Activated CD4-positive, alpha-beta T cell treated with anti-CD3 and anti-CD28 coated beads, Interleukin-2, amount 10 ng/mL, durations not matched to agents 24 days and 14 days (primary cell): Measurements from ENCODE around the gene RDH8. TPM values are rescaled to one million over a fixed set of nuclear protein-coding genes. Genes with fewer than 3 reads are reported as not detected.

Source experiments
- DNase-seq: peaks from one replicate; pipeline ENCODE4 v3.0.0; 2022
- H3K27ac Mint-ChIP-seq: one replicate; pipeline ENCODE4 v1.8.0; 2022; ENCODE audit warnings: mild to moderate bottlenecking, mixed read lengths
- H3K27me3 Mint-ChIP-seq: one replicate; pipeline ENCODE4 v1.8.0; 2022; ENCODE audit warnings: mixed read lengths
- H3K36me3 Mint-ChIP-seq: one replicate; pipeline ENCODE4 v1.8.0; 2022; ENCODE audit warnings: low read depth, mild to moderate bottlenecking, mixed read lengths
- H3K4me1 Mint-ChIP-seq: one replicate; pipeline ENCODE4 v1.8.0; 2021; ENCODE audit warnings: mixed read lengths
- H3K4me3 Mint-ChIP-seq: one replicate; pipeline ENCODE4 v1.8.0; 2022; ENCODE audit warnings: mild to moderate bottlenecking, moderate library complexity, mixed read lengths
- H3K9me3 Mint-ChIP-seq: one replicate; pipeline ENCODE4 v1.8.0; 2021; ENCODE audit warnings: mixed read lengths
- intact Hi-C: fragments of 100-400 bp; cut with micrococcal nuclease; formaldehyde crosslinking; loops from one replicate; pipeline ENCODE4 v1.15.1; 2023
- total RNA-seq: library from RNA; stranded (reverse); gene quantifications from 2 replicates; pipeline ENCODE4 v1.2.3, GENCODE V29; 2022

Gene RDH8
- total RNA-seq, 1 donor from 2014 or later = not detected

DNA sequence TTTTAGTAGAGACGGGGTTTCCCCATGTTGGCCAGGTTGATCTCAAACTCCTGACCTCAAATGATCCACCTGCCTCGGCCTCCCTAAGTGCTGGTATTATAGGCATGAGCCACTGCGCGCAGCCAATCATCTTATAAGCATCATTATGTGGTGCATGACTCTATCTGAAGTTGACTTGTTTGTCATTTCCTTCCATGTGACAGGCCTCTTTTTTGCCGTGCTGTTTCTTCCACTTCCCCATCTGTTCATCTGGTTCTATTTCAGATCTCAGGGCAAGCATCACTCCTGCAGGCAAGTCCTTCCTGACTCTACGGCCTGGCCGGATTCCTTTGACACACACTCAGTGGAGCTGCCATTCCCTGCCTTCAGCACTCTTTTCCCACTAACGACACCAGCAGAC lies 18.2 kb upstream of the RDH8 start:
- intact Hi-C loops = no loop called here
- peaks cover 13% of the 10 kb centered on the region for H3K27me3 Mint-ChIP-seq
- H3K9me3 Mint-ChIP-seq = no peaks in the 10 kb centered on the region
- no peak overlapping the region for H3K4me3 Mint-ChIP-seq
- H3K27ac Mint-ChIP-seq = no peak overlapping the region
- no peaks in the 10 kb centered on the region for H3K36me3 Mint-ChIP-seq
- no peak for DNase-seq
- H3K4me1 Mint-ChIP-seq = peaks cover 2% of the 10 kb centered on the region

DNA sequence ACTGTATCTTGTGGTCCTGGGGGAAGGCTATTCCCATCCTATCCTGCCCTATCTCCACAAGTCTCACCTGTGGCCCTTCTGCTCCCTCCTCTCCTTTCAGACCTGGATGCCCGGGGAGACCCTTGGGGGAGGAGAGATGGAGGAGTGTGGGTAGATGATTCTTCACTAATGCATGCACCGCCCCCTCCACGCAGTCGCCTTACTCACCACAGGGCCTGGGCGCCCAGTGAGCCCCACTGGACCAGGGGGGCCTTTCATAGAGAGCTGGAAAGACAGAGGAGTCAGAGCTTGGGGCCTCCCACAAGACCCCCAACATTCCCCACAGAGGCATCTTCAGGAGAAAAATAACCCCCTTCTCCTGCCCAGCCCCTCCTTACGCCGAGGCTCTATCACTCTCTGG lies 17.3 kb upstream of the RDH8 start:
- no peak overlapping the region for H3K4me3 Mint-ChIP-seq
- H3K9me3 Mint-ChIP-seq = no peaks in the 10 kb centered on the region
- peaks cover 3% of the 10 kb centered on the region for H3K4me1 Mint-ChIP-seq
- H3K36me3 Mint-ChIP-seq = no peaks in the 10 kb centered on the region
- intact Hi-C loops = no loop called here
- peaks cover 17% of the 10 kb centered on the region for H3K27me3 Mint-ChIP-seq
- DNase-seq = no peak
- H3K27ac Mint-ChIP-seq = no peak overlapping the region

DNA sequence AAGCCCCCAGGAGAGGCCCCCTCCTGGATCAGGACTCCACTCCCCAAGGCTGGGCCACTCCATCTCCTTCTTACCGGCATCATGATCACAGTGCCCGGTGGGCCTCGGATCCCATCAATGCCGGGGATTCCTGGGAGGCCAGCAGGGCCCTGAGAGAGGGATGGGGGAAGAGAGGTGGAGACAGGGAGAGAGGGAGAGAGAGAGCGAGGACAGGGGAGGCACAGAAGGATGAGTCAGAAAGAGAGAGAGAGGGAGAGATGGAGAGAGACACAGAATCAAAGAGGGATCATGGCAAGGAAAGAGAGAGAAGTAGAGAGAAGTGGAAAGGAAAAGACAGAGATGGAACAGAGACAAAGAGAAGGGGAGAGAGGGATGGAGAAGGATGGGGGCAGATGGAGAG lies 16.7 kb upstream of the RDH8 start:
- H3K36me3 Mint-ChIP-seq = no peaks in the 10 kb centered on the region
- H3K4me3 Mint-ChIP-seq = no peak overlapping the region
- no peaks in the 10 kb centered on the region for H3K9me3 Mint-ChIP-seq
- H3K4me1 Mint-ChIP-seq = peaks cover 3% of the 10 kb centered on the region
- intact Hi-C loops = no loop called here
- peaks cover 17% of the 10 kb centered on the region for H3K27me3 Mint-ChIP-seq
- no peak overlapping the region for H3K27ac Mint-ChIP-seq
- no peak for DNase-seq

DNA sequence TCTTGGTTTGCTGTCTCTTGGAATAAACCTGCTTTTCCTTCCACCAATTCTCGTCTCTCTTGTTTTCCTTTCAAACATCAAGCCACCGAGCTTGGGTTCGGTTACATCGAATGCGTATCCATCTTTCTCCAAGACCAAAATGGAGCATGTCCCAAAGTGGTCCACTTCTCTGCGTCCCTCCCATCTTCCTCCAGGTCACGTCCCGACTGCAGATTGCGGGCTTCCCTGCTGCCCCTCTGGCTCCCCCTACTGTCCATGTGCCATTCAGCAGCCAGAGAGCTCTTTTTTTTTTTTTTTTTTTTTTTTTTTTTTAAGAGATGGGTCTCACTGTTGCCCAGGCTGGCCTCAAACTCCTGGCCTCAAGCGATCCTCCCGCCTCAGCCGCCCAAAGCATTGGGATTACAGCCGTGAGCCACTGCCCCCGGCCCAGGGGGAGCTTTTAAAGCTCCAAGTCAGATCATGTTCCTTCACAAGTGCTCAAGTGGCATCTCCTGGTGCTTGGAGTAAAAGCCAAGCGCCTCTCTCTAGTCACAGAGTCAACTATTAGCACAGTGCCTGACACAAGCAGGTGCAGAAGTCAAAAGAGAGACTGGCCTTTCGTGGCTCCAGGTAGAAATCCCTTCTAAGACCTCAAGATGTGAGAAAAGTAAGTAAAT lies 13.0 kb upstream of the RDH8 start:
- H3K4me1 Mint-ChIP-seq = peaks cover 6% of the 10 kb centered on the region
- no peaks in the 10 kb centered on the region for H3K36me3 Mint-ChIP-seq
- H3K27me3 Mint-ChIP-seq = peaks cover 17% of the 10 kb centered on the region
- no peak overlapping the region for H3K4me3 Mint-ChIP-seq
- no peak overlapping the region for H3K27ac Mint-ChIP-seq
- peak; percentile 89 for DNase-seq
- no peaks in the 10 kb centered on the region for H3K9me3 Mint-ChIP-seq
- intact Hi-C loops = loop anchor here (1.0 kb wide), 1 partner anchor 66 kb away; no protein-coding TSS in a partner anchor

DNA sequence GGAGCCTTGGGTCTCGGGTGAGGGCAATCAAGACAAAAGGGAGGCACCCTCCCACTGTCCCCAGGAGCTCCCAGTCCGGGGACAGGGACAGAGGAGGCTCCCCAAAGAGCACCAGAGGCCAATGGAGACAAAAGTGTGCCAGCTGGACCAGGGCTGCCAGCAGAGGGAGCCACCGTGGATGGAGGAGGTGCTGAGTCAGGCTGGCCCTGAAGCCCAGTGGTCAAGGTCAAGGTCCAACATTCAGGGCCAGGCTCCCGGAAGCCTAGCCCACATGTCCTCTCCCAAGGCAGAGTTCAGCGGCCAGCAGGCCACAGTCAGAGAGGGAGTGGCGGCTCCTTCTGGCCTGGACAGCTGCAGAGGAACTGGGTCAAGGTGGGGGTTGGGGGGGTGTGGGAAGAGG lies 11.4 kb upstream of the RDH8 start:
- Mint-ChIP-seq H3K36me3 (no peaks in the 10 kb centered on the region), H3K4me3 (no peak overlapping the region), H3K27me3 (peaks cover 18% of the 10 kb centered on the region), H3K27ac (no peak overlapping the region), H3K9me3 (no peaks in the 10 kb centered on the region), H3K4me1 (peaks cover 13% of the 10 kb centered on the region)
- peak; percentile 61 for DNase-seq
- intact Hi-C loops = no loop called here

DNA sequence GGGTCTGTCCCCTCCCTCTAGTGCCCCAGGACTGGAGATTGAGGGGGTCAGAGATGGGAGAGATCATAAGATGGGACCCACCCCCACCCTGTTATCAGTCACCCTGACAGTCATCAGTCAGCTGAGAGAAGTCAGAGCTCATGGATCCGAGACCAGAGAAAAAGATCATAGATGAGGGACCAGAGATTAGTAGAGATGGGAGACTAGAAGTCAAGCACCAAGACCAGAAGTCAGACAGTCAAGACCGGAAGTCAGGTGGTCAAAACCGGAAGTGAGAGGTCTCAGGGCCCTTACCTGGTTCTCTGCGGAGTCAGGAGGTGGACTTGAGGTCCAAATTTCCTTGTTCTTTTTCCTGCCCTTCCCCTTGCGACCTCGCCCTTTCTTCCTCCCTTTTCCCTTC lies 10.0 kb upstream of the RDH8 start:
- no peak overlapping the region for H3K4me3 Mint-ChIP-seq
- peaks cover 18% of the 10 kb centered on the region for H3K4me1 Mint-ChIP-seq
- DNase-seq = no peak
- H3K27ac Mint-ChIP-seq = no peak overlapping the region
- intact Hi-C loops = no loop called here
- H3K36me3 Mint-ChIP-seq = no peaks in the 10 kb centered on the region
- peaks cover 23% of the 10 kb centered on the region for H3K27me3 Mint-ChIP-seq
- no peaks in the 10 kb centered on the region for H3K9me3 Mint-ChIP-seq

DNA sequence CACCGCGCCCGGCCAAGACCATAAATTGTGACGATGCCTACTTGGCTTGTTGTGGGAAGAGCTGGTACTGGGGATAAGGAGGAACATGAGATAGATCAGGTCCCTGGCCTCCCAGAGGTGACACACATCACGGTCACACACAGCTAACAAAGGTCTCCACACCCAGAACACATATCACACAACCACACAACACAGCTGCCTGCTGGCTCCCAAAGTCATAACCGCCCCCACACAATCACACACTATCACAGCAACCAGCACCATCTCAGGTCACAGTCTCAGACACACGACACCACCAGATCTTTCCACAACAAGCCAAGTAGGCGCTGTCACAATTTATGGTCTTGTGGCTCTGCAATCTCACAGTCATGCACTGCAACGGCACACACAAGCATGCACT lies 8.7 kb upstream of the RDH8 start:
- peaks cover 4% of the 10 kb centered on the region for H3K9me3 Mint-ChIP-seq
- H3K27ac Mint-ChIP-seq = no peak overlapping the region
- intact Hi-C loops = no loop called here
- DNase-seq = no peak
- peaks cover 23% of the 10 kb centered on the region for H3K4me1 Mint-ChIP-seq
- no peaks in the 10 kb centered on the region for H3K36me3 Mint-ChIP-seq
- H3K4me3 Mint-ChIP-seq = no peak overlapping the region
- H3K27me3 Mint-ChIP-seq = peaks cover 28% of the 10 kb centered on the region

DNA sequence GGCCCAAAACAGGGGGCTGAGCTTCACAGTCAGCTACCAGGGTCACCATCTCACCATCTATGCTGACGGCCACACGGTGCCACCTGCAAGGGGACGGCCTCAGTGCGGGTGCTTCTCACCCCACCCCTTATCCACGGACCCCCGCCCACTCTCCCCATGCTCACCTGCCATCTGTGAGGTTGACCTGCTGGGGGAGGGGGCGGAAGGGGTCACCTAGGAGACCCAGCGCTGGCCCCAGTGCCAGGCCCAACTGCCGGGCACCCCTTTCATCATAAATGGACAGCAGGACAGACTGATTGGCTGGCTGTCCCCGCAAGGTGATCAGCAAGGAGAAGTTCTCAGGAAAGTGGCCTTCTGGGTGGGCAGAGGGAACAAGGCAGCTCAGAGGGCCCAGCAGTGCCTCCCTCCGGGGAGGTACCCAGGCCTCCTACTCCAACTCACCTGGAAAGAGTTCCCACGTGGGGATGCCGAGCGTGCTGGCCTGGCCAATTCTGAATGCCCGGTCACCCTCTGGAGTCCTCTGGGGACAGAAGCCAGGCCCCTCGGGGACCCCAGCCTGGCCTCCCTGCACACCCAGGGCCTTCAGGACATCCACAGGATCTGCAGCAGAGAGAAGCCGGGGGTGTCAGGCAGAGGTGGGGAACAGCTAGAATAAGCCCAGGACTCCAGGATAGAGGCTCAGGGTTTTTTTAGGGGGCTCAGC lies 7.5 kb upstream of the RDH8 start:
- intact Hi-C loops = no loop called here
- Mint-ChIP-seq H3K9me3 (peaks cover 4% of the 10 kb centered on the region), H3K4me1 (peaks cover 23% of the 10 kb centered on the region), H3K36me3 (no peaks in the 10 kb centered on the region), H3K4me3 (no peak overlapping the region), H3K27ac (no peak overlapping the region), H3K27me3 (peaks cover 27% of the 10 kb centered on the region)
- DNase-seq = no peak

DNA sequence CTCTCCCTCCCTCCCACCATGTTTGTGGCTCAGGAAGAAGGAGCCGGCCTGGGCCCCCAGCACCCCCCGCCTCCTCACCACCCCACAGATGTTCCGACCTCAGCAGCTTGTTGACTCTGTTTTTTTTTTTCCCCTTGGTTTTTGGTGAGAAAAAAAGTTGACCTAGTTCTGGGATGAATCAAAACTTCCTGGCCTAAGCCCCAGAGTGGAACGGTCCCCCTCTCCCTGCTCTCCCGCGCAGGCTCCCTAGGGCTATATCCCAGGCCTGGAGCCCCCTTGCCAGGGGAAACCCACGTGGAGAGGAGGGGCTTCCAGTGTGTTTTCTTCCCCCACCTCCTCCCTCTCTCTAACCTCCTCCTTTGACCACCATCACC lies 7.0 kb upstream of the RDH8 start:
- DNase-seq = no peak
- intact Hi-C loops = no loop called here
- Mint-ChIP-seq H3K4me1 (peaks cover 23% of the 10 kb centered on the region), H3K4me3 (no peak overlapping the region), H3K27ac (peak overlapping the region; percentile 60), H3K9me3 (peaks cover 4% of the 10 kb centered on the region), H3K36me3 (no peaks in the 10 kb centered on the region), H3K27me3 (peaks cover 31% of the 10 kb centered on the region)

DNA sequence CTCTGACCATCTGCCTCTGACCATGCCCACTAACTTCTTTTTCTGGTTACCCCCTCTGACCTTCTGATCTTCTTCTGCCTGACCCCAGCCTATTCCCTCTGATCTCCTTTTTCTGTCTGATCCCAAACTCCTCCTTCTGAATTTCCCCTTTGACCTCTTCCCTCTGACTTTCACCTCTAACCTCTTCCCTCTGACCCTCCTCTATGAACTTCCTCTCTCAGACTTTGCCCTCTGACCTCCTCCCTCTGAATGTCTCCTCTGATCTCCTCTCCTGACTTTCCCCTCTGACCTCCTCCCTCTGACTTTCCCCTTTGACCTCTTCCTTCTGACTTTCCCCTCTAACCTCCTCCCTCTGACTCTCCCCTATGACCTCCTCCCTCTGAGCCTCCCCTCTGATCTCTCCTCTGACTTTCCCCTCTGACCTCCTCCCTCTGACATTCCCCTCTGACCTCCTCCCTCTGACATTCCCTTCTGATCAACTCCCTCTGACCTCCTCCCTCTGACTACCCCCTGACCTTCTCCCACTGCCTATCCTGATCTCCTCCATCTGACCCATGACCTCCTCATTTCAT lies 6.4 kb upstream of the RDH8 start:
- H3K27ac Mint-ChIP-seq = peak overlapping the region; percentile 60
- DNase-seq = no peak
- H3K36me3 Mint-ChIP-seq = no peaks in the 10 kb centered on the region
- H3K27me3 Mint-ChIP-seq = peaks cover 36% of the 10 kb centered on the region
- peaks cover 4% of the 10 kb centered on the region for H3K9me3 Mint-ChIP-seq
- no peak overlapping the region for H3K4me3 Mint-ChIP-seq
- intact Hi-C loops = no loop called here
- peaks cover 23% of the 10 kb centered on the region for H3K4me1 Mint-ChIP-seq

DNA sequence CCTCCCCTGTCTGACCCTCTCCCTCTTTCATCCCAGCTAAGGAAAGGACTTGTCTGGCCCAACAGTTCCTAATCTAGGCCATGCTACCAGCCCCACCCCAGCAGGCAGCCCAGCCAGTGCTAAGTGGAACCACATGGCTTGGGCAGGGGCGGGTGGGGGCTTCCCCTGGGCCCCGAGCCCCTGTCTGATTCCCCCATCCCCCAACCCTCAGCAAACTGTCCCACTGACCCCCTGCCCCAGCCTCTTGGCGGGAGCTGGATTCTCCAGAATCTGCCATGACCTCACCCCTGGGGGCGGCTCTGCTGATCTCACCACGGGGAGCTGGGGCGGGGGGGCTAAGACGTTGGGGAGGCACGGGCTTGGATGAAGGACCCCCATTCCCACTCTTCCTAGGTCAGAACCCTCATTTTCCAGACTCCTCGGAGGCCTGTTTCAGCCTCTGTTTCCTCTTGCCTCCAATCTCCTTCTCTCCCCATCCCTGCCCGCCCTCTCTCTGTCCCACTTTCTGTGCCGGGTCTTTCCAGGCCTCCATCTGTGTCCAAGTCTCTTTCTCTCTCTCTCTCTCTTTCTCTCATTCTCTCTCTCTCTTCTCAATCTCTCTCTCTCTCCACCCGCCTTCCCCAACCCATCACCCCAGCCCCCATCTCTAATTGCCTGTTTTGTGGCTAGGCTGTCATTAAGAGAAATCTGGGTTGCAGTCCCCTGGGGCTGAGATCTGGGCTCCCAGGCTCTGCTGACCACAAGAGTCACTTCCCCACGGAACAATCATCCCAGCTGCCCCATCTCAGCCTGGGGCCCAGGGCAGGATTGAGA lies 5.7 kb upstream of the RDH8 start:
- Mint-ChIP-seq H3K4me1 (peaks cover 23% of the 10 kb centered on the region), H3K9me3 (peaks cover 4% of the 10 kb centered on the region), H3K36me3 (no peaks in the 10 kb centered on the region), H3K27ac (peak overlapping the region; percentile 60), H3K27me3 (peaks cover 40% of the 10 kb centered on the region), H3K4me3 (no peak overlapping the region)
- intact Hi-C loops = no loop called here
- no peak for DNase-seq

DNA sequence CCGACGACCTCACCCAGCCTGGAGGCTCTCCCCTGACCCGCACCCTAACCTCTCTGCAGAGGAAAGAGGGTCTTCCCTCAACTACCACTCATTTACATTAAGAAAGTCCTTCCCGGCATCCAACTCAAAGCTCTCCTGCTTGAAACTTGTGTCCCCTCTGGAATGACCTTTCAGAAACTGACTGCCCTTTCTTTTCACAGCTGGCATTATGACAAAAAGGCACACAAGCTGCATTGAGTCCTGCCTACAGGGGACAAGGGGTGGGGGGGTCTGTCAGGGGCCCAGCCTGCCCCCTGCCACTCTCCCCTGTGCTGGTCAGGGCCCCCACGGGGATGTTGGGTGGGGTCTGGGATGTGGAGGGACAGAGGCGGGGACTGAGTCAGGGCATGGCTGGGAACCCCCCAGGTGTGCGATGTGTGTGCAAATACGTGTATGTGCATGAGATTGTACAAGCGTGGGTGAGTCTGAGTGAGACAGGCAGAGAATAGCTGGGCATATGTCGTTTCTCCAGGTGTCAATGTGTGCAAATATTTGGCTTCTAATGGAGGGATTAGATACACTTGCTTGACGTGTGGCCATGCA lies 5.0 kb upstream of the RDH8 start:
- peaks cover 4% of the 10 kb centered on the region for H3K9me3 Mint-ChIP-seq
- no peak for DNase-seq
- intact Hi-C loops = no loop called here
- peaks cover 44% of the 10 kb centered on the region for H3K27me3 Mint-ChIP-seq
- H3K4me1 Mint-ChIP-seq = peaks cover 23% of the 10 kb centered on the region
- no peaks in the 10 kb centered on the region for H3K36me3 Mint-ChIP-seq
- no peak overlapping the region for H3K27ac Mint-ChIP-seq
- H3K4me3 Mint-ChIP-seq = no peak overlapping the region

DNA sequence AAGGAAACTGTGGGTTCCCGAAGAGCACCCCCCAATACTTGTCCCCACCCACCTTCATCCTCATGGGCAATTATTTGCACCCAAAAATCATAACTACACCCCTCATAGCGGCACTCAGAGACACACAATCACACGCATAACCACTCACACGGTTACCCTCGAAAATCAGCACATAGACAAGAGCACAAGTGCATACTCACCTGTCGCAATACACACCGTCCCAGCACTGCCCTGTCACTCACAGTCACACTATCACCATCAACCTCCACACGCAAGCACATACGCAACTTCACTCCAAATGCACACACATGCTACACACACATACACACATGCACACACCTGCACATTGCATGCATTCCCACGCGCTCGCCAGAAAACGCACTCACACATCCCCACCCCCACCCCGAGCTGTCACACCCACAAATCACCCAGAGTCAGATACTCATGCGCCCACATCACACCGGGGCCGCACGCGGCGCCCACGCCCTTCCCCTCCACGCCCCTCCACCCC lies 3.5 kb upstream of the RDH8 start:
- Mint-ChIP-seq H3K4me3 (no peak overlapping the region), H3K27me3 (peaks cover 49% of the 10 kb centered on the region), H3K27ac (no peak overlapping the region), H3K9me3 (peaks cover 4% of the 10 kb centered on the region), H3K36me3 (no peaks in the 10 kb centered on the region), H3K4me1 (peaks cover 21% of the 10 kb centered on the region)
- no peak for DNase-seq
- intact Hi-C loops = no loop called here
